ENCODE measurements around the gene GCSH. TPM values are rescaled to one million over a fixed set of nuclear protein-coding genes. Genes with fewer than 3 reads are reported as not detected.

Gene GCSH
- polyA plus RNA-seq, 1 donor from 2014 or later, result 81.8 TPM

GRCh38 chr16:81101702-81102101 lies 5.5 kb upstream of the GCSH start:
- no peak overlapping the region for H3K4me3 ChIP-seq (ENCODE audit: low read length)
- no peaks in the 10 kb centered on the region for H3F3A ChIP-seq (ENCODE audit: insufficient read depth, low read length, poor library complexity, severe bottlenecking)
- no peak overlapping the region for H3K9ac ChIP-seq (ENCODE audit: low read length)
- H3K27ac ChIP-seq (ENCODE audit: low read length), result no peak overlapping the region
- no peaks in the 10 kb centered on the region for H3K9me2 ChIP-seq (ENCODE audit: insufficient read depth, low read length)
- H3K79me2 ChIP-seq (replicated peaks; ENCODE audit: insufficient read depth, low read length), result no peaks in the 10 kb centered on the region
- no peaks in the 10 kb centered on the region for H4K20me1 ChIP-seq (ENCODE audit: insufficient read depth)
- TF ChIP-seq REST (IDR thresholded peaks at IDR 0.05; ENCODE audit: borderline replicate concordance) (no peak), POLR2AphosphoS5 (IDR thresholded peaks at IDR 0.05) (no peak), RAD21 (conservative IDR thresholded peaks at IDR 0.05) (no peak), SMC3 (conservative IDR thresholded peaks at IDR 0.05; ENCODE audit: poor library complexity) (no peak), EP300 (conservative IDR thresholded peaks at IDR 0.05; ENCODE audit: poor library complexity, severe bottlenecking) (no peak), MXI1 (conservative IDR thresholded peaks at IDR 0.05; ENCODE audit: poor library complexity, severe bottlenecking) (no peak), TAF1 (IDR thresholded peaks at IDR 0.05; ENCODE audit: low read depth) (no peak), CTCF (IDR thresholded peaks at IDR 0.05; ENCODE audit: poor library complexity, severe bottlenecking) (no peak), EZH2 (IDR thresholded peaks at IDR 0.05; ENCODE audit: borderline replicate concordance, insufficient read depth, low read length, poor library complexity, severe bottlenecking) (no peak)
- no peak overlapping the region for H3K4me2 ChIP-seq (ENCODE audit: low read length)
- H3K9me3 ChIP-seq (ENCODE audit: low read length), result no peaks in the 10 kb centered on the region
- H2AFZ ChIP-seq (ENCODE audit: low read depth, low read length), result no peak overlapping the region
- H3K36me3 ChIP-seq (ENCODE audit: insufficient read depth, low read length), result no peaks in the 10 kb centered on the region
- no peaks in the 10 kb centered on the region for H3K27me3 ChIP-seq (ENCODE audit: insufficient read depth, low read depth, low read length)

GRCh38 chr16:81099958-81100357 lies 3.8 kb upstream of the GCSH start:
- Histone ChIP-seq H3K36me3 (ENCODE audit: insufficient read depth, low read length) (no peaks in the 10 kb centered on the region), H2AFZ (ENCODE audit: low read depth, low read length) (no peak overlapping the region), H3K79me2 (replicated peaks; ENCODE audit: insufficient read depth, low read length) (no peaks in the 10 kb centered on the region), H3K27me3 (ENCODE audit: insufficient read depth, low read depth, low read length) (no peaks in the 10 kb centered on the region), H3K9me2 (ENCODE audit: insufficient read depth, low read length) (no peaks in the 10 kb centered on the region), H3K4me3 (ENCODE audit: low read length) (no peak overlapping the region), H3K27ac (ENCODE audit: low read length) (no peak overlapping the region), H4K20me1 (ENCODE audit: insufficient read depth) (no peaks in the 10 kb centered on the region), H3K9me3 (ENCODE audit: low read length) (no peaks in the 10 kb centered on the region), H3K9ac (ENCODE audit: low read length) (no peak overlapping the region), H3K4me2 (ENCODE audit: low read length) (no peak overlapping the region), H3F3A (ENCODE audit: insufficient read depth, low read length, poor library complexity, severe bottlenecking) (no peaks in the 10 kb centered on the region)
- TF ChIP-seq REST (IDR thresholded peaks at IDR 0.05; ENCODE audit: borderline replicate concordance), result no peak
- TF ChIP-seq TAF1 (IDR thresholded peaks at IDR 0.05; ENCODE audit: low read depth), result no peak
- no peak for TF ChIP-seq RAD21 (conservative IDR thresholded peaks at IDR 0.05)
- TF ChIP-seq CTCF (IDR thresholded peaks at IDR 0.05; ENCODE audit: poor library complexity, severe bottlenecking), result no peak
- TF ChIP-seq POLR2AphosphoS5 (IDR thresholded peaks at IDR 0.05), result no peak
- no peak for TF ChIP-seq MXI1 (conservative IDR thresholded peaks at IDR 0.05; ENCODE audit: poor library complexity, severe bottlenecking)
- no peak for TF ChIP-seq EZH2 (IDR thresholded peaks at IDR 0.05; ENCODE audit: borderline replicate concordance, insufficient read depth, low read length, poor library complexity, severe bottlenecking)
- no peak for TF ChIP-seq EP300 (conservative IDR thresholded peaks at IDR 0.05; ENCODE audit: poor library complexity, severe bottlenecking)
- TF ChIP-seq SMC3 (conservative IDR thresholded peaks at IDR 0.05; ENCODE audit: poor library complexity), result no peak
